ENCODE measurements around the gene S100PBP.
"Not testable (repeated sequence)": the region's sequence is repeated elsewhere in the genome, so short reads cannot be mapped to it uniquely, and the experiment has no call there.

Gene S100PBP

DNA sequence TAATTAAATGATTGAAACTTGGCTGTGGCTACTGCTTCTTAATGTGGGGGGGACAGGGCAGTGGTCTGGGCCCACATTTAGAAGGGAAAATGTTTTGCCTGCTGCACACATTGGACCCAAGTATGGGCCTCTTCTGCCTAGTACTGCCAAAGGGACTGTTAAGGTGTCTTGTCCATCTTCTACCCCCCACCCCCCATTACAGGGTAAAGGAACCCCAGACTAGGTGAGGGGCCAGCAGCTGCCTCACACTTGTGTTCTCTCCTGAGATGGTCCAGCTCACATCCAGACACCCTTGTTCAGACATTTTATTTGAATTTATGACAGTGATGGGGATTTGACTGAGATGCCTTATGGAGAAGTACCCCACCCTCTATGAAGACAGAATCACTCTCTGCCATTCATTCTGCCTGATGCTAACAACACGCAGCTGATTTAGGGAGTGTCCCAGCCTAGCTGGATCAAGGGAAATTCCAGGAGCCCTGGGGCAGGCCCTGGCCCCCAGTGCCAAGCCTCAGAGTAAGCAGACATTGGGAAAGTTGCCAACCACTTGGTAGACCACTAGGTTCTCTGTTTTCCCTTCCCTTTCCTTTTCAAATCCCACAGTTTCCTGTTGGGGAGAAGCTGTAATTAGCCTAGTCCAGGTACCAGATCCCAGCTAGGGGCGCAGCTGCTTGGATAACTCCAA lies 42.4 kb upstream of the S100PBP start:
- no peak for DNase-seq (ENCODE audit: low read depth in 1 of 2, low spot score in 1 of 2)
- in situ Hi-C loops (cut with HindIII; ENCODE audit: low pct_unique_long_range_greater_than_20kb, low sequenced_read_pairs), result no loop called here
- no peak for TF ChIP-seq JUND (IDR thresholded peaks at IDR 0.05; ENCODE audit: low read depth)

DNA sequence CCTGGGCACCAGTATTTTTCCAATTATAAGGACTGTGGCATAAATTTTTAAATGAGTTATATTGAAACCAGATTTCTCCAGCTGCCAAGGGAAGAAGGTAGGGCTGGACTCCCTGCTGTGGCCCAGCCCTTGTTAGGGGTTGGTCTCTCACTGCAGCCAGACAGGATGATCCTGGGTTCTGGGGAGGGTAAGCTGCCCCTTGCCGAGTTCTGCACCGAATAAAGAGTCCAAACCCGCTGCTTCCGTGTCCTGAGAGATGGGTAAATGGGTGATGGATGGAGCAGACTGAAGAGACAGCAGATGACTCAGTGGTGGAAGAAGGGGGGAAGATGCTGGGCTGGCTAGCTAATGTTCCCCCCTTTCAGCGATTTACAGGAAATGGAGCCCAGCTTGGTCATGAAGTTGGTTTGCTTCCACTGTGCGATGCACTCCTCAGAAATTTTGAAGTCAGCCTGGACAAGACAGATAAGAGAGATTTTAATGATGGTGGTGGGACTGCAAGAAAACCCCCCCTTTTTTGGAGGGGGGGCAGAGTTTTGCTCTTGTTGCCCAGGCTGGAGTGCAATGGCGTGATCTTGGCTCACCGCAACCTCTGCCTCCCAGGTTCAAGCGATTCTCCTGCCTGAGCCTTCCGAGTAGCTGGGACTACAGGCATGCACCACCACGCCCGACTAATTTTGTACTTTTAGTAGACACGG lies 41.7 kb upstream of the S100PBP start:
- TF ChIP-seq JUND (IDR thresholded peaks at IDR 0.05; ENCODE audit: low read depth), result no peak
- in situ Hi-C loops (cut with HindIII; ENCODE audit: low pct_unique_long_range_greater_than_20kb, low sequenced_read_pairs), result no loop called here
- no peak for DNase-seq (ENCODE audit: low read depth in 1 of 2, low spot score in 1 of 2)

DNA sequence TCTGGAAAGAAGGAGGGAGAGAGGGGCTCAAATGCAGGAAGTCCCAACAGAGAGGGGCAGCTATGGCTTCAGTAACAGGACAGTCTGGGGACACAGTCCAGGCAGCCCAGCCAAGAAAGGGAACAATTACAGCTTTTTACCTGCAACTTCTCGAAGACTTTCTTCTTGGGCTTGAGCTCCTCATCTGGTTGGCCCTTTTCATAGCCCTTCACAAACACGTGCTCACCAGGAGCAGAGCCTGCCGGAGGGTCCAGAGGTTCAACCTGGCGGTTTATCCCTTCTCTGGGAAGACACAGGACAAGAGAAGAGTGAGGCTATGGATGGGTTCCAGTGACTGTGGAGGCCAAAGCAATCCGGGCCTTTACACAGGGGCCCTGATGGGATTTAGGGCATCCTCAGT lies 38.2 kb upstream of the S100PBP start:
- in situ Hi-C loops (cut with HindIII; ENCODE audit: low pct_unique_long_range_greater_than_20kb, low sequenced_read_pairs), result no loop called here
- no peak for DNase-seq (ENCODE audit: low read depth in 1 of 2, low spot score in 1 of 2)
- no peak for TF ChIP-seq JUND (IDR thresholded peaks at IDR 0.05; ENCODE audit: low read depth)

DNA sequence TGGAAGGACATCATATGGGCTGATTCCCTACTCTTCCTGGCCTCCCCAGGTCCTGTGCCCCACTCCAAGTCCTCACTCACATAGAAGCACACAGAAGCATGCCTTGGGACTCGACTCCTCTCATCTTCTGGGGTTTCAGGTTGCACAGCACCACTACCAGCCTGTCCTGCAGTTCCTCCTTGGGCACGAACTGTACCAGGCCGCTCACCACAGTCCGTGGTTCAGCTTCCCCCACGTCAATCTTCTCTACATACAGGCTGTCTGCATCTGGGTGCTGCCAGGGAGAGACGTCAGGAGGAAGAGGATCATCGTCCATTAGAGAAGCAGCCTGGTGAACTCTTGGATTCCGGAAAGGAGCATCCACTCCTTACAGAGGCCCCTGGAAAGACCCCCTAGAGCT lies 37.4 kb upstream of the S100PBP start:
- TF ChIP-seq JUND (IDR thresholded peaks at IDR 0.05; ENCODE audit: low read depth), result no peak
- DNase-seq (ENCODE audit: low read depth in 1 of 2, low spot score in 1 of 2), result no peak

DNA sequence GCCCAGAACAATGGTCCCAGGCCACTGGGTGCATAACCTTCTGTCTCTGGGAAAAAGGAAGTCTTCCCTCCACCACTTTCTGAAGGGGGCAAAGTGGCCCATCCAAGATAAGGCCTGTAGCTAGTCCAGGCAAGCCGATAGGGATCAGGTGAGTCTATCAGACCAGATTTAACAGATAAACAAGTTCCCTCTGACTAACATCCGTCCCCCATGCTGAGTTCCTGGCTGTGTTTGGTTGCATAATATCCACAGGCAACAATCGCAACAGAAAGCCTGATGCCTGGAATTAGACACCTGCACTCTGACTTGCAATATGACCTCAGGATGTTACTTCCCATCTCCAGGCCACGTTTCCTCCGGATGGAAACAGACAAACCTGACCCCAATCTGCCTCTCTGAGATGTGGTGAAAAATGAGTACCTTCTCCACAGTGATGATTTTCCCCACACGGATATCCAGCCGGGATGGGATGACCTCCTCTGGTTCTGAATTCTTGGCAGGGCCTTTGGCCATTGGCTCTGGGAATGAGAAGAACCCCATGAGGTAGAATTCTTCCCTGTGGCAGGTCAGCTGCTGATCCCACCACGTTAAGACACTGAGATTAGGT lies 36.7 kb upstream of the S100PBP start:
- no peak for DNase-seq (ENCODE audit: low read depth in 1 of 2, low spot score in 1 of 2)
- no peak for TF ChIP-seq JUND (IDR thresholded peaks at IDR 0.05; ENCODE audit: low read depth)
- in situ Hi-C loops (cut with HindIII; ENCODE audit: low pct_unique_long_range_greater_than_20kb, low sequenced_read_pairs), result no loop called here

More for the DNA sequence above, 37.4 kb upstream of the S100PBP start:
- in situ Hi-C loops (cut with HindIII; ENCODE audit: low pct_unique_long_range_greater_than_20kb, low sequenced_read_pairs), result no loop called here

DNA sequence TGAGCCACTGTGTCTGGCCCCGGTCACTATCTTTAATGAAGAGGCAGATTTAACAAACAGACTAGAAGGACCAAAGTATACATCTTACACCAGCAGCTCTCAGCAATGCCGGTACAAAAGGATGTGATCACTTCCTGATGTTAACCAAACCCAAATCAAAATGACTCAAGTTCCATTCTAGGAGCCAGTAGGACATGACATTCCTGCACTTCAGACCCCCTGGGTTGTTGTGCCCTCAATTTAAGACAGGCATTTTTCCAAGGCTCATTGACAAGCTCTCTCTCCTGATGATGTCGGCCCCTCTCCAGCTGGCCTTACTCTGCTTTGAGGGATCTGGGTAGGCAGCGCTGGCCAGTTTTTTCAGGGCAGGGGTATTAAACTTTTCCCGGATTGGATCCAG lies 35.4 kb upstream of the S100PBP start:
- DNase-seq (ENCODE audit: low read depth in 1 of 2, low spot score in 1 of 2), result no peak
- TF ChIP-seq JUND (IDR thresholded peaks at IDR 0.05; ENCODE audit: low read depth), result no peak
- in situ Hi-C loops (cut with HindIII; ENCODE audit: low pct_unique_long_range_greater_than_20kb, low sequenced_read_pairs), result no loop called here

DNA sequence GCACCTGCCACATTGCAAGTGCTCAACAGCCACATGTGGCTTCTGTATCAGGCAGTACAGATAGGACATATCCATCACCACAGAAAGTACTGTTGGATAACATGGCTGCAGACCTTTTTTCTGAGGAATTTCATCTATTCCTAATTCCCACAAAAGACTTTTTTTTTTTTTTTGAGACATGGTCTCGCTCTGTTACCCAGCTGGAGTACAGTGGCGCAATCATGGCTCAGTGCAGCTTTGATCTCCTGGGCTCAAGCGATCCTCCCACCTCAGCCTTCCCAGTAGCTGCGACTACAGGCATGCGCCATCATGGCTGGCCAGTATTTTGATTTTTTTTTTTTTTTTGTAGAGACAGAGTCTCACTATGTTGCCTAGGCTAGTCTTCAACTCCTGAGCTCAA lies 33.6 kb upstream of the S100PBP start:
- in situ Hi-C loops (cut with HindIII; ENCODE audit: low pct_unique_long_range_greater_than_20kb, low sequenced_read_pairs), result no loop called here
- no peak for DNase-seq (ENCODE audit: low read depth in 1 of 2, low spot score in 1 of 2)
- no peak for TF ChIP-seq JUND (IDR thresholded peaks at IDR 0.05; ENCODE audit: low read depth)

DNA sequence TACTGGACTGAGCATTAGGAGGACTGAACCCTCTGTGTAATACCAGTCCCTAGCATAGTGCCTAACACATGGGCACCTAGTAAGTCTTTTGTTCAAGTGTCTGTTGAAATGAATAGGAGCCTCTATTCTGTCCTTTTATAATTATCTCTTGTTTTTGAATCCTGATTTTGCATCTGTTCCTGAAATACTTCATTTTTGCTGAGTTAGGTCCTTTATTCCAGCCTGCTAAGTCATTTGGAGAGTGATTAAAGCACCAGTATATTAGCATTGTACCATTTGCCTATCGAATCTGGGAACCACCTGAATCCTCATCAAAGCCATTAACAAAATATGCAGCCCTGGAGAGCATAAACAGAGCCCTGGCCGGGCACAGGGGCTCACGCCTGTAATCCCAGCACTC lies 32.6 kb upstream of the S100PBP start:
- no peak for TF ChIP-seq JUND (IDR thresholded peaks at IDR 0.05; ENCODE audit: low read depth)
- DNase-seq (ENCODE audit: low read depth in 1 of 2, low spot score in 1 of 2), result no peak
- in situ Hi-C loops (cut with HindIII; ENCODE audit: low pct_unique_long_range_greater_than_20kb, low sequenced_read_pairs), result no loop called here

DNA sequence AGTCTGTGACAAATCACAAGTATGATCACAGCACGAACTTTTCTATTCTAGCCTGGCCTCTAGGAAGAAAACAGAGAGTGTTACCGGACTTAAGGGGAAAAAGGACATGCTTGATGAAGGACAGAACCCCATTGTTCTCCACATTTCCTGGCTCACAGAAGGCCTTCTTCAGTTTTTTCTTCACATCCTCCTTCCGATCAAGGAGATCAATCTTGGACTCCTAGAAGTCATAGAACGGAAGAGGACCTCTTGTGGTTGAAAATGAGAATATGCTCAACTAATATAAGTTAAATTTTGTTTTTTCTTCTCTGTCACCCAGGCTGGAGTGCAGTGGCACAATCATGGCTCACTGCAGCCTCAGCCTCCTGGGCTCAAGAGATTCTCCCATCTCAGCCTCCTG lies 30.6 kb upstream of the S100PBP start:
- peak in 1 of 2 experiments; percentile 55 for DNase-seq (ENCODE audit: low read depth in 1 of 2, low spot score in 1 of 2)
- in situ Hi-C loops (cut with HindIII; ENCODE audit: low pct_unique_long_range_greater_than_20kb, low sequenced_read_pairs), result no loop called here
- TF ChIP-seq JUND (IDR thresholded peaks at IDR 0.05; ENCODE audit: low read depth), result no peak

DNA sequence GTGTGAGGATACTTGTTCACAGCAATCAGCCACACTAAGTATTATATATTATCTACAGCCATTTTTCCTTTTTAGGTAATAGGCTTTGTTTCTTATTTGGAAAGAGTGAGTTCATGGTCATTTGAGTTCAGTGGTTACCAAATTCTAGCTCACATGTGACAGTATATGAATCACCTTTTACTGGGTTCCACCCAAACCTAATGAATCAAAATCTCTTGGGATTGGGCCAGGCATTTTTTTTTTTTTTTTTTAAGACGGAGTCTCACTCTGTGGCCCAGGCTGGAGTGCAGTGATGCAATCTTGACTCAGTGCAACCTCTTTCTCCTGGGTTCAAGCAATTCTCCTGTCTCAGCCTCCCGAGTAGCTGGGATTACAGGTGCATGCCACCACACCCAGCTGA lies 28.1 kb upstream of the S100PBP start:
- not testable (repeated sequence) for DNase-seq (ENCODE audit: low read depth in 1 of 2, low spot score in 1 of 2)

DNA sequence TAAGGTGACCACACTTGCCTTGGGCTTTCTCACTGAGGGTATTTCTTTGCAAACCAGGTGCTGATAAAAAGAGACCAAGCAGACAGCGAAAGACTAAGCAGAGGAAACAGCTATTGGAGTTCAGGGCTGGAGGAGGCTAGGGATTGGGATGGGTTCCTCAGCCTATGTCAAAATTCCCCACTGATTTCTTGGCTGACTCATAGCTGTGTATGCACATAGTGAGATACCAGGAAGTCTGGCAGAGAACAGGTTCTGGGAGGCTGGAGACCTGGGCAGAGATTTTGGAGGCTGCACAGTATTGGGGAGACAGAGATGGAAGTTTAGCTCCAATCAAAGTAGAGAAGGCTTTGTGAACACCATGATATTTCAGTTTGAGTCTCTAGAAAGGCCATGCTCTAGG lies 25.6 kb upstream of the S100PBP start:
- DNase-seq (ENCODE audit: low read depth in 1 of 2, low spot score in 1 of 2), result no peak
- no peak for TF ChIP-seq JUND (IDR thresholded peaks at IDR 0.05; ENCODE audit: low read depth)

More for the DNA sequence above, 28.1 kb upstream of the S100PBP start:
- in situ Hi-C loops (cut with HindIII; ENCODE audit: low pct_unique_long_range_greater_than_20kb, low sequenced_read_pairs), result not testable (repeated sequence)

DNA sequence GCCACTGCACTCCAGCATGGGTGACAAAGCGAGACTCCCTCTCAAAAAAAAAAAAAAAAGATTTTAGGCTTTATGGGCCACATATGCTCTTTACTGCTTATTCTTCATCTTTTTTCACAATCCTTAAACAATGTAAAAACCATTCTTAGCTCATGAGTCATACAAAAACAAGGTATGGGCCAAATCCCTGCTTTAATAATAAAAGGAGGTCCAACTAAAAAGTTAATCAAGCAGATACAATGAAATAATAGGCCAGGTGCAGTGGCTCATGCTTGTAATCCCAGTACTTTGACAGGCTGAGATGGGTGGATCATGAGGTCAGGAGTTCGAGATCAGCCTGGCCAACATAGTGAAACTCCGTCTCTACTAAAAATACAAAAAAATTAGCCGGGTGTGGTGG lies 21.7 kb upstream of the S100PBP start:
- in situ Hi-C loops (cut with HindIII; ENCODE audit: low pct_unique_long_range_greater_than_20kb, low sequenced_read_pairs); DNase-seq (ENCODE audit: low read depth in 1 of 2, low spot score in 1 of 2): not testable (repeated sequence)

More for the DNA sequence above, 25.6 kb upstream of the S100PBP start:
- in situ Hi-C loops (cut with HindIII; ENCODE audit: low pct_unique_long_range_greater_than_20kb, low sequenced_read_pairs), result no loop called here

DNA sequence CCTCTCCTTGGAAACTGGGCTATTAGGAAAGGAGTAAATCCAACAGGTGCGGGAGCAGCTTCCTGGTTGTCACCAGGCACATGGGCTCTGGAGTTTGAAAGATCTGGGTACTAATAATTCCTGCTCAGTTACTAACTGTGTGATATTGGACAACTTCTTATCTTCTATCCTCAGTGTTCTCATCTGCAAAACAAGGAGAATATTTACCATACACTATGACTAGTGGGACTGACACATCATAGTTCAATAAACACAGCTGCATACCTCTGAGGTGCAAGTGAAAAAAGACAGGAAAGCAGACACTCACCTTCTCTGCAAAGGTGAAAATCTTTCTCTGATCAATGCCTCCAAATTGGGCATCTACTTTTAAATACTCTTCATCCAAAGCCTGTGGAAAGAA lies 20.0 kb upstream of the S100PBP start:
- no peak for TF ChIP-seq JUND (IDR thresholded peaks at IDR 0.05; ENCODE audit: low read depth)

More for the DNA sequence above, 20.0 kb upstream of the S100PBP start:
- DNase-seq (ENCODE audit: low read depth in 1 of 2, low spot score in 1 of 2), result no peak
- in situ Hi-C loops (cut with HindIII; ENCODE audit: low pct_unique_long_range_greater_than_20kb, low sequenced_read_pairs), result no loop called here
